HG02943 (cell line): ENCODE measurements around the gene RAB7A.
"Not testable (repeated sequence)": the region's sequence is repeated elsewhere in the genome, so short reads cannot be mapped to it uniquely, and the experiment has no call there.

Source experiments
- ATAC-seq: cut with Tn5 transposase; IDR thresholded peaks from one replicate; pipeline ENCODE4 v1.9.1; 2021; ENCODE audit warnings: mild to moderate bottlenecking, low read depth, moderate library complexity; ENCODE audit not compliant: unreplicated experiment

Gene RAB7A

DNA sequence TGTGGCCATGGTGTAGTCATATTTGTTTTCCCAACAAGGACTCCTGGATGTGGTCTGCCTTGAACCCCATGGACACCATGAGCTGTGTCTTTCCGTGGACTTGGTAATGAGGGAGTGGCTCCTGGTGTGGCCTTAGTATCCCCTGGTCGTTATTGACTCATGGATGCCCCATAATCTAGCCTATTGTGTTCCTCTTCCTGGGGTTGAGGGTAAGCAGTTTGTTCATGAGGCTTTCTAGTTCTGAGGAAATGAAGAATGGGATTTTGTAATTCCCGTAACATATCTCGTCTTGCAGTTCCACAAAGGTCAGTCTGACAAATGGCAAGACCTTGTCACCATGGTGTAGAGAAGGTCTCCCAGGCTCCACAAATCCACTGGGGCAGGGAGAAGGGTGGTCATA lies 22.6 kb downstream of the RAB7A start:
- ATAC-seq = no peak

DNA sequence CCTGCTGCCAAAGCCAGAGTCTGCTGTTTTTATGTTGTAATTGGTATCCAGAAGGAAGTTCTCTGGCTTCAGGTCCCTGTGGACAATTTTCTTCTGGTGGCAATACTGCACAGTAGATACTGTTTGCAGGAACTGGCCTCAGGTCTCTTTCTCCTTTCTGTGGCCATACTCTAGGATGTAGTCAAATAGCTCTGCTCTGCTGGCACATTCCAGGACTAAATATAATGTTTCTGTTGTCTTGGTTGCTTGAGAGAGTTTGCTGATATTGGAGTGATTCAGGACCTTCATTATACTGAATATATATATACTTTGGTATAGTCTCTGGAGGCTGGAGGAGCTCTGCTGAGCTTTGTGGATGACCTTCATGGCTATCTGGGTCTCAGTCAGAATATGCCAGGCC lies 23.1 kb downstream of the RAB7A start:
- ATAC-seq = no peak

DNA sequence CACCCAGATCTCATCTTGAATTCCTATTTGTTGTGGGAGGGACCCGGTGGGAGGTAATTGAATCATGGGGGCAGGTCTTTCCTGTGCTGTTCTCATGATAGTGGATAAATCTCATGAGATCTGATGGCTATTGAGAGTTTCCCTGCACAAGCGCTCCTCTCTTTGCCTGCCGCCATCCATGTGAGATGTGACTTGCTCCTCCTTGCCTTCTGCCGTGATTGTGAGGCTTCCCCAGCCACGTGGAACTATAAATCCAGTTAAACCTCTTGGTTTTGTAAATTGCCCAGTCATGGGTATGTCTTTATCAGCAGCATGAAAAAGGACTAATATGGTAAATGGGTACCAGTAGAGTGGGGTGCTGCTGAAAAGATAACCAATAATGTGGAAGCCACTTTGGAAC lies 23.6 kb downstream of the RAB7A start:
- ATAC-seq = not testable (repeated sequence)

DNA sequence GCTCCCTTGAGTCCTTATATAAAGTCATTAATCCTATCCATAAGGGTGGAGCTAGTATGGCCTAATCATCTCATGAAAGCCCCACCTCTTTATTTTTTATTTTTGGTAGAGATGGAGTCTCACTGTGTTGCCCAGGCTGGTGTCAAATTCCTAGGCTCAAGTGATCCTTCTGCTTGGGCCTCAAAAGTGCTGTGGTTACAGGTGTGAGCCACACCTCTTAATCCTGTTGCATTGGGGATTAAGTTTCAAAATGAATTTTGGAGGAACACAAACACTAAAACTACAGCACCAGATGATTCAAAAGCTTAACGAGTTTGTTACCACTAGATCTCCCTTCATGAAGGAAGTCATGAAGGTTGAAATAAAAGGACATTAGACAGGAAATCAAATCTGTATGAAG lies 27.7 kb downstream of the RAB7A start:
- no peak for ATAC-seq

DNA sequence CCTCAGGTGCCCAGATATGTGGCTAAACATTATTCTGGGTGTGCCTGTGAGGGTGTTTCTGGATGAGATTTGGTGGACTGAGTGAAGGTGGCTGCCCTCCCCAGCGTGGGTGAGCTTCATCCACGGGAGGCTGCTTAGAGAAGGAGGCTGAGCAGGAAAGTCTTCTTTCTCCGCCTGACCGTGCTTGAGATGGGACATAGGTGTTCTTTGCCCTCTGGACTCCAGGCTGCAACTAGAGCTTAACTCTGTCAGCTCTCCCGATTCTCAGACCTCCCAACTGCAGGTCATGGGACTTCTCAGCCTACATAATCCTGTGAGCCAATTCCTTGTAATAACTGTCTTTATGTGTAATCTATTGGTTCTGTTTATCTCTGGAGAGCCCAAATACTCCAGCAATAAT lies 34.1 kb downstream of the RAB7A start:
- ATAC-seq = no peak

DNA sequence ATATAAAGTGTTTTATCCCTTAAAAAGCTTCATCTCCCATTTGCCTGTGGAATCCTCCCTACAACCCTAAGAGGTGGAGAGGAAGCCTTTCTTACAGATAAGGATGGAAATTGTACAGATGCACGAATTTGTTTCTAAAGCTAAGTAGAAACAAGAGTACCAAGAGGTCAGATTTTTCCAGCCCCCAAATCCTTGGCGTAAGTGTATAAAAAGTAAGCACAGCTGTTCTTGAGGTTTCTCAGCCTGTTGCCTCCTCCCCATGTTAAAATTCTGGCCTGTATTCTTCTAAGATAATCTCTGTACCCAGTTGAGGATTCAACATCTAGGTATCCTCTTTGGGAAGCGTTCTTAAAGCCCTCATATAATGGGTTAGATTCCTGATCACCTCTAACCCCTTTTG lies 34.9 kb downstream of the RAB7A start:
- ATAC-seq = no peak

DNA sequence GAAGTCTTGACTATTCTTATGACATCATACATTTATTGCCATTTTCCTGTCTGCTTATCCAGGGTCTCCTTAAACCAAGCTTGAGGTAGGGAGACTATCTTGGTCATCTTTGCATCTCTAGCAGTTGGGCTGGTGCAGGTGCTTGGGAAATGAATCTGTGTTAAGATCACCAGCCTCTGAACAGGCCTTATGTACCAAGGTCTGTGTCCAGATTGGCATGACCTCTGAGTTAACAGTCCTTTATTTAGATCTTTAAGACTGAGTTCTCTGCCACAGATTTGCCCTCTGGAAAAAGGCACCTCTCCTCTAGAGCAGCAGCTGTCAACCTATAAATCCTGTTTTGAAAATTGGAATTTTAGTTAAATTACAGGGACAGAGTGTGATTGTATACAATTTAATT lies 35.4 kb downstream of the RAB7A start:
- no peak for ATAC-seq

DNA sequence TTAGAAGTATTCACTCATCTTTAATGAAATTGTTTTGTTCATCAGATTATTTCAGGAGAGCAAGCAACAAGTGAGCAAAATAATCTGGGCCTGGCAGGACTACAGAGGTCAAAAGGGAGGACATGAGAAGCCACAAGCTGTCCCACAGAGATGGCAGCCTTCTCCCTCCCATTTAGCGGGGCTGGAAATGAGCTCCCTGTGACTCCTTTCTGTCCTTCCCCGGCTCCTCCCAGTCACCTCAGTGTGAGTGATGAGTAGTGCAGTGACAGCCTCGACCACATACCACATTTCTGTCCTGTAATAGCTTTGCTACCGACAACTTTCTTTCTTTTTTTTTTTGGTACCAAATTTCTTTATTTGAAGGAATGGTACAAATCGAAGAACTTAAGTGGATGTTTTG lies 38.0 kb downstream of the RAB7A start:
- no peak for ATAC-seq

DNA sequence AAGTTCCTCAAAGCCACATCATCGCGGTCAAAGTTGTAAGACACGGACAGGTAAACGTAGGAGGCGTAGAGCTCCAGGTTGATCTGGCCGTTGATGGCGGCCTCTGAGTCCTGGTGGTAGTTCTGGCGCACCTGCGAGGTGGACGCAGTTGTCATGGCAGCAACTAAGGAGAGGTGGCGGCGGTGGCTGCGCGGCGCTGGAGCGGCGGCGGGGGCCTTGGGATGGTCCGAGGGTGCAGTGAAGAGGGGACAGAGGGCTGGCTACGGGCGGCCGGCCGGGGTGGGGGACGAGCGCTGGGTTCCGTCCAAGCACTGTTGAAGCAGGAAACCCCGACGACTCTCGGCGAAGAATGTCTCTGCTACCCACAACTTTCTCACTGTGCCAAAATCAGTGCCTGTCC lies 38.9 kb downstream of the RAB7A start:
- no peak for ATAC-seq

DNA sequence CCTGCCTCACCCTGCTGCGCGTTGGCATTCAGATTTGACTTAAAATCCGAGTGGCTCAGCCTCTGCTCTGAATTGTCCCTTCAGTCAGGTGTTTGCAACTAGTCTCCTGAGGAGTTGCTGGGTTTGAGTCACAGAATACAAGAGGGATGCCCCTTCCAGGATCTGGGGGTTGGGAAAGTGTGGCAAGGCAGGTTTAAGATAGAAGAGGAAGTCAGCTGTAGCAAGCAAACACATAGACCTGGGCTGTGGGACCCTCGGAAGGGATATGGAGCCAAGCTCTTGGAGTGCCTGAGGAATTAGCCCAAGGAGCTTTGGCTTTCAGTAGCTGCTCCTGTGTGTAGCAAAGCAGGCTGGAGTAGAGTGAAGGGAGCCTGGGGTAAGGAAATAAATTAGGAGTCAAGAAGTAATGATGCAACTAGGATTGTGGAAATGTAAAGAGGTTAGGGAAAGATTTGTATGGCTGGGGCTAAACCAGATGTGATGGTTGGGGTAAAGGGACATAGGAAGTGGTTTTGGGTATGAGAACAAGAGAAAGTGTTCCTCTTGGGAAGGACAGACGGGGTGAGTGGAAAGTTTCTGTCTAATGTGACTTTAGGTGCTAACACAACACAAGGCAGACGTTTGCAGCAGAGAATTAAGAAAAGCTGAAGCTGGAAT lies 41.2 kb downstream of the RAB7A start:
- ATAC-seq = no peak

DNA sequence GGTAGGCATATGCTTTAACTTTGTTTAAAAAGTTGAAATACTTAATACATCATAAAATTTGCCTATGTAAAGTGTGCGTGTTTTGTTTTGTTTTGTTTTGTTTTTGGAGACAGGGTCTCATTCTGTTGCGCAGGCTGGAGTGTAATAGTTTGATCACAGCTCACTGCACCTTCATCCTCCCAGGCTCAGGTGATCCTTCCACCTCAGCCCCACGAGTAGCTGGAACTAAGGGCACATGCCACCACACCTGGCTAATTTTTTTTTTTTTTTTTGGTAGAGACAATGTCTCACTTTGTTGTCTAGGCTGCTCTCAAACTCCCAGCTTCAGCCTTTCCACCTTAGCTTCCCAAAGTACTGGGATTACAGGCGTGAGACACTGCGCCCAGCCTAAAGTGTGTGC lies 42.5 kb downstream of the RAB7A start:
- no peak for ATAC-seq

DNA sequence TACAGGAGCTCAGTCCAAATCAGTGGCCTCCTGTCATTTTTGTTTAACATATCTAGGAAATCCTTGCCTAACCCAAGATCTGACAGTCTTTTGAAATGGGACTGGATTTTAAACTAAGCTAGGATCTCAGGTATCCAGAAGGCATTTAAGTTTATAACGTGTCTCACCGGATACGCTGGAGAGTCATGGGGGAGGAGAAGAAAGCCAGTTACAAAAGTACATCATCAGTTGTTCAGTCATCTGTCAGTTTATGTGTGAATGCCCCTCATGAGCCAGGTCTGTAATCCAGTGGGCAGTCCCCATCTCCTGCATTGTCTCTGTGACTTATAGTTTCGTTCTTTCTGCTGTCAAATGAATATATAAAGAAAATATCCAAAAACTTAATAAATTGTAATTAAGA lies 44.4 kb downstream of the RAB7A start:
- no peak for ATAC-seq

DNA sequence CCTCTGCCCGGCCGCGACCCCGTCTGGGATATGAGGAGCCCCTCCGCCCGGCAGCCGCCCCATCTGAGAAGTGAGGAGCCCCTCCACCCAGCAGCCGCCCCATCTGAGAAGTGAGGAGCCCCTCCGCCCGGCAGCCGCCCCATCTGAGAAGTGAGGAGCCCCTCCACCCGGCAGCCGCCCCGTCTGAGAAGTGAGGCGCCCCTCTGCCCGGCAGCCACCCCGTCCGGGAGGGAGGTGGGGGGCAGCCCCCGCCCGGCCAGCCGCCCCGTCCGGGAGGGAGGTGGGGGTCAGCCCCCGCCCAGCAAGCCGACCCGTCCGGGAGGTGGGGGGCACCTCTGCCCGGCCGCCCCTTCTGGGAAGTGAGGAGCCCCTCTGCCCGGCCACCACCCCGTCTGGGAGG lies 47.2 kb downstream of the RAB7A start:
- ATAC-seq = not testable (repeated sequence)

DNA sequence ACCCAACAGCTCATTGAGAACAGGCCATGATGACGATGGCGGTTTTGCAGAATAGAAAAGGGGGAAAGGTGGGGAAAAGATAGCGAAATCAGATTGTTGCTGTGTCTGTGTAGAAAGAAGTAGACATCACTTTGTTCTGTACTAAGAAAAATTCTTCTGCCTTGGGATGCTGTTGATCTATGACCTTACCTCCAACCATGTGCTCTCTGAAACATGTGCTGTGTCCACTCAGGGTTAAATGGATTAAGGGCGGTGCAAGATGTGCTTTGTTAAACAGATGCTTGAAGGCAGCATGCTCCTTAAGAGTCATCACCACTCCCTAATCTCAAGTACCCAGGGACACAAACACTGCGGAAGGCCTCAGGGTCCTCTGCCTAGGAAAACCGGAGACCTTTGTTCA lies 47.6 kb downstream of the RAB7A start:
- ATAC-seq = not testable (repeated sequence)

DNA sequence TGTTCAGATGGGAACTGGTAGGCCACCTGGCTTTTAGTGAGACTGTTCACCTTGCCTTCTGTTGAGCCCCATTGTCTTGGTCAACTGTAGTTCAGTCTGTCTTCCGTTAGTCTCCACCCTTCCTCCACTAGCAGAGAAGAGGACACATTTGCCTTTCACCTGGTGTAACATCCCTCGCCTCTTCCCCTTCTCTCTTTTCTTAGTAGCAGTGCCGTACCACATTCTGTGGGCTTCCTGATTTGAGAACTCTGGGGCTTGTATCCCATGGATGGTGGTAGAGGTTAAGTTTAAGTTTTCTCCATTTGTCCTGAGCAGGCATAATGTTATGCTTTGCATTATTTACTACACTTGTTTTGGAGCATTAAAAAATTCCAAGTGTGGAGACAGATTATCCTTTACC lies 49.3 kb downstream of the RAB7A start:
- ATAC-seq = no peak

DNA sequence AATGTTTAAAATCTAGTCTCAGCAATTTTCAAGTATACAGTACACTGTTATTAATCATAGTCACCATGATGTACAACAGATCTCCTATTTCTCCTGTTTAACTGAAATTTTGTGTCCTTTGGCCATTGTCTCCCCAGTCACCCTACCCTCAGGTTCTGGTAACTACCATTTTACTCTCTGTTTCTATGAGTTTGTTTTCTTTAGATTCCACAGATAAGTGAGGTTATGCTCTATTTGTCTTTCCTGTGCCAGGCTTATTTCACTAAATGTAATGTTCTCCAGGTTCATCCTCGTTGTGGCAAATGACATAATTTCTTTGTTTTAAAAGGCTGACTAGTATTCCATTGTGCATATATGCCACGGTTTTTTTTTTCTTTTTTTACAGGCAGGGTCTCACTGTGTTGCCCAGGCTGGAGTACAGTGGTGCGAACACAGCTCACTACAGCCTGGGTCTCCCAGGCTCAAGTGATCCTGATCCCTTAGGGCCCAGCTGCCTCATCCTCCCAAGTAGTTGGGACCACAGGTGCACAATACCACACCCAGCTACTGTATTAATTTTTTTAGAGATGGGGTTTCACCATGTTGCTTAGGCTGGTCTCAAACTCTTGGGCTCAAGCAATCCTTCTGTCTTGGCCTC lies 50.0 kb downstream of the RAB7A start:
- ATAC-seq = no peak

DNA sequence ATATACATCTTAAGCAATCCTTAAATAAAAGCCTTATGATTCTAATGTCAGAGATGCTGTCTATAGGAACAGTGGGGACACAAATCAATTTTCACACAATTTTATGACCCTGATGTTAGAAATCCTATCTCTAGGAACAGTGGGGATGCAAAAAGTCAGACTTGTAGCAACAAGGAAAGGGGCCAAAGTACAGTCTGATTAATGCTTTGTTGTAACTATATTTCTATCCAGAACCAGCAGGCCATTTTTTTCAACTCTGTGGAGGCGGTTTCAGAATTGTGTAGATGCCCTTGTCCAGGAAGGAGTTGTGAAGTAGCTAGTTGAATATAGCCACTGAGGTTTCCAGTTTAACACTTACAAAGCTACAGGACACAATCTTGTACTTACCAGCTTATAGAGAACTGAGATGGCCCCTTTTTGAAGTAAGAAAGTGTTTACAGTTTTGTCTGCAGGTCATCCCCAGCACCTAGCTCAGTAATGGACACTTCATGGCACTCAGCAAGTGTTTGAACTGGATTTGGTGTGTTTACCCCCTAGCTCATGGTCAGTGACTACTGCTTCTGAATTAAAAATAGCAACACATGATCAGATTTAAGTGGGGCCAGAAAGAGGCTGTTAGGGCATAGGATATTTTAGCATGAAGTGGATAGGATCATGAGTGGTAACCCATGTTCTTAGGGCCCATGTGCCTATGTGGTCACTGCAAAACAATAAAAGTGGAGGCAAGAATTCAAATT lies 54.3 kb downstream of the RAB7A start:
- no peak for ATAC-seq

DNA sequence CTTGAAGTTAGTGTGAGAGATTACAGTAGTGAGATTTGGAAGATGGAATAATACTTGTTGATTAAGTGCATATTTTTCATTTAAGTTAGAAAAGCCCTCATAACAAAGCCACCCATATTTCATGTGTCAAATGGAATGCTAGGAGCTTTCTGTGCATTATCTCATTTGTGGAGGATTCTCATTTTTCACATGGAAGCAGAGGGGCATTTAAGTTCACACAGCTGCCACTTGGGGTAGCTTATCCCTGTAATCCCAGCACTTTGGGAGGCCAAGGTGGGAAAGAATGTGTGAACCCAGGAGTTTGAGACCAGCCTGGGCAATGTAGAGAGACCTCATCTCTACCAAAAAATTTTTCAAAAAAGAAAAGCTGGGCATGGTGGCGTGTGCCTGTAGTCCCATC lies 55.2 kb downstream of the RAB7A start:
- ATAC-seq = no peak

DNA sequence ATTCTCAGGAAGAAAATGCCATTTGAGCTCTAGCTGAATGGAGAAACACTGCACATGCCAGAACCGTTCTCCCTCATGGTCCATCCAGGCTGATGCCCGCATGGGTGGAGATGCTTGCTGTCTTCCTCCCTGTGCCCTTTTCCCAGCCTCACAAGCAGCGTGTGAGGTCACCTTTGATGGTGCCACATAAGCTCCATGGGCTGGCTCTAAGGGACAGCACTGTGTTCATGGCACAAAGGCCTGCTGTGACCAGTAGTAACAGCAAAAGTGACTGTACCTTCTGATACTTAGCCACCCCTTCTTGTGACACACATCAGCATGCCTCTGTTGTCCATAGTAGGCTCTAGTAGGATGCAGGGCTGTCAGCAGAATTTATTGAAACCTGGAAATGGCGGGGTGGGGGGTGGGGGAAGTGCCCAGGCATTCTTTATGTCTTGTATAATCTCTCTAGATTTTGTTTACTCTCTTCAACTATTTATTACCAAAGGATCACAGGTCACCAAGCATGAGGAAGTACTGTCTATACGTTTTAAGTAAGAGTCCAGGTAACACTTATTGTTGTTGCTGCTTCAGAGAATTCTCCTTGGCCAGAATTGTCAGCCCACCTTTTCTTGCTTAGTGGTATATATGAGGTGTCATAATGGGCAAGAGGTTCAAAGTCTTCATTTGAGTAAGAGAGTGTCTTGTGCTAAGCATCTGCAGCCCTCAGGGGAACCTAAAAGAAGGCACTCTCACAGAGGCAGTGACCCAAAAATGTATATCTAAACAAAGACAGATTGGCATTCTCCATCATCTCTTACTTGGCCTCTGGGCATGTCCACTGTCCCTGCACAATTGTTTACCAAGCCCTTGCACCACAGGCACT lies 56.5 kb downstream of the RAB7A start:
- ATAC-seq = no peak

DNA sequence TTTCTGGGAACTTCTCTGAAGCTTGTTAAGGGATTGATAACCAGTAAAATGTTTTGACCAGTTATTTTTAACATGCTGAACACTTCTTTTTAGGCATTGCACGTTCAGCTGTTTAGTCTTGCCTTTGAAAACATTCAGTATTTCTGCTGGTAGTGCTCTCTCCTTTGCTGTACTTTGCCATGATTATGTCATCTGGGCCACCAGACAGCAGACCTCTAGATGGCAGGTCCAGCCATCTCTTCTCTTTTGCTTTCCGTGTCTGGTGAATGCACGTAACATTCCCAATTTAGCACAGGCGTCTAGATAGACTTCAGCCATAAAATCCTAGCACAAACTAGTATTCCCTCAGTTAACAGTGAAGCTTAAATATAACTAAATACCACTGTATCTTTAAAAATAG lies 57.8 kb downstream of the RAB7A start:
- ATAC-seq = no peak

DNA sequence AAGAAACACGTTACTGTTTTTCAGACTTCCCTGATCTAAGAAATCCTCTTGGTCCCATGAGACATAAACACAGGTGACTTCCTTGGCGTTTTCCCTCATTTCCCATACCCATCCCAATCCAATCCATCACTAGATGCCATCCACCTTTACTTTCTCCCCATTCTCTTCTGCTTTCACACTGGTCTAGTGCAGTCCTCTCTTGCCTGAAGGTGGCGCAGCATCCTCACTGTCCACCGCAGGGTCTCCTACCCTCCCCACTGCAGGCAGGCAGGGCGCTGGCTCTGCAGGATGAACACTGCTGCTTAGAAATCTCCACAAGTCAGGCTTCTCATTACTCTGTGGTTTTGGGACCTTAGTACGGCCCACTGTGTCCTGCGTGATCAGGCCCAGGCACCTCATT lies 58.2 kb downstream of the RAB7A start:
- ATAC-seq = no peak
